Measurements from ENCODE around the gene TLX2. TPM values are rescaled to one million over a fixed set of nuclear protein-coding genes. Genes with fewer than 3 reads are reported as not detected.

Gene TLX2
- total RNA-seq, 1 donor from 2014 or later, result not detected

DNA sequence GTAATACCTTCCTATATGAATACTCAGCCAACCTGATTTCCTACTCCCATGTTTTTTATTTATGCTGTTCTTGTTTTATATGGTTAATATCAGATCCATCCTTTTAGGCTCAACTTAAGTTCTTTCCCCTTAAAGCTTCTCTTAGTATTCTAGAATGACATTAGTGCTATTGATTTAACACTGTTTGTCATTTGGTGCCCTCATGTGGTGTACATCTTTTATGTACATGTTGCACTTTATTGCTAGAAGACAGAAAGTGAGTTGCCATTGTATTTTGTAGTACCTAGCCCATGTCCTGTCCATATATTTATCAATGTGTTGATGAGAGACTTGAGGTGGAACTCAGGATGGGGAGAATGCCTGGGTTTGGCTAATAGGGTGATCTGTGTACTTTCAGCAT lies 18.0 kb downstream of the TLX2 start:
- DNase-seq, result peak; percentile 57

- DNase-seq, result no peak
Measured at GRCh38 chr2:74533464-74533863, 19.2 kb downstream of the TLX2 start.

- no peak for DNase-seq
Measured at GRCh38 chr2:74534411-74534810, 20.2 kb downstream of the TLX2 start.

- DNase-seq, result no peak
Measured at GRCh38 chr2:74535440-74535965, 21.3 kb downstream of the TLX2 start.

DNA sequence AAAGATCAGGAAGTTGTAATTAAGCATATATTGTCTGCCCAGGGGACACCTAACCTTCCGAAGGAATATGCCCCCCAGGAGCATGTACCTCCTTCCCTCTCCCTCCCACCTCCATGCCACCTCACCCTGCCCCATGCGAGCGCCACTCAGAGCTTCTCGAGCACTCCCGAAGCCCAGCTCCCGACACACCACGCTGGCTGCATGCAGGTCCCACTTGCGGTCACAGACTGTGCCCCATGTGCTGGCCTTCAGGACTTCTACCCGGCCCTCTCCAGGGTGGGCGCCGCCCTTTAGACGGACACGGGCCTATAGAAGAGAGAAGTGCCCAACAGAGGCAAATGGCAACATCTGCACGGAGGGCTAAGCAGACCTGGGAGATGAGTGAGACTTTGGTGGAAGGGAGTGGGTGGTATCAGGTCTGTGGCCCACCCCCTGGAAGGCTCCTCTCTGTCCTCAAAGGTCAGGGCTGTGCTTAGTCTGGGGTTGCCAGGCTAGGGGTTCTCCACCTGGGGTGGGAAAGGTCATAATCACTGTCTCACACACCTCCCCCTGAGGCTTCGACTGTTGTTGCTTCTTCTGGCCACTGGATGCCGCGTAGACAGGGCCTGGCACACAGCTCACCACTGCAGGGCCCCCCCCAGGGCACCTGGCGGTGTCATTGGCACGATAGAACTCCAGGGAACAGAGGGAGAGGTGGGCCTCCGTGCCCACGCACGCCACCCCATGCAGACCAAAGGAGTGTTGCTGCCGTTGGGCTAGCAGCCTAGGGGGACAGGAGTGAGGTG lies 22.1 kb downstream of the TLX2 start:
- DNase-seq, result no peak

GRCh38 chr2:74537140-74537539 lies 22.9 kb downstream of the TLX2 start:
- no peak for DNase-seq

DNA sequence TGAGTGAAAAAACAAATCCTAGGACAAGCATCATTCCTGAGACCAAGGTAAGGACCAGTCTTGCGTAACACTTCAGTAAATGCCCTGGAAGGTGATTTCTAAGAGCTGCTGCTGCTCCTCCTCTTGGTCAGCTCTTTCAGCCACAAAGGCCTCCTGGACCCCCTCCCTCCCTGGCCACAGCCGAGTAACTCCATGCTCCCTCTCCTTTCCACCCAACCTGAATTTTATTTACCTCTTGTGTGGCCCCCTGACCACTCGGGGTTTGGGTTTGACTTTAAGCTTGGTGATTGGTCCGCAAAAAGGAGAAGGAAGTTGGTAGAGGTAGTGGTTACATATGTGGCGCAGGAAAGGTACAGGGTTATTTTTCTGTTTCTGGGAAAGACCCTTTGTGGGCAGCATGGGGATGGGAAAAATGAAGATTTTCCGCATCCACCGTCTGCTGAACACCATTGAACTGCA lies 24.7 kb downstream of the TLX2 start:
- no peak for DNase-seq

GRCh38 chr2:74540291-74540690 lies 26.0 kb downstream of the TLX2 start:
- DNase-seq, result no peak

DNA sequence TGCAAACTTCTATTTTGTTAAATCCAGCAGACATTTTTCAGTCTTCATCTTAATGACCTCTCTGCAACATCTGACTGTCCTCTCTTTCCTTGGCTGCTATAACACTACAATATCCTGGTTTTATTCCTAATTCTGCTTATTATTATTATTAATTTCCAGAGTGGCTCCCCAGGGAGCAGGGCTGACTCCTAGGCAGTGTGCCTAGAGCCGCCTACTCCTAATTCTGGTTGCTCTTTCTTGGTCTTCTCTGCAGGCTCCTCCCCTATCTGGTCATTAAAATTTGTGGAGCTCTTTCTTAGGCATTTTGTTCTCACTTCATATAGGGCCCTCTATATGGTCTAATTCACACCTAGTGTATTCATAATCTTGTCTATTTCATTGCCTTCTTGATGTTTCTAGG lies 28.7 kb downstream of the TLX2 start:
- DNase-seq, result no peak

GRCh38 chr2:74544634-74545033 lies 30.4 kb downstream of the TLX2 start:
- DNase-seq, result no peak

DNA sequence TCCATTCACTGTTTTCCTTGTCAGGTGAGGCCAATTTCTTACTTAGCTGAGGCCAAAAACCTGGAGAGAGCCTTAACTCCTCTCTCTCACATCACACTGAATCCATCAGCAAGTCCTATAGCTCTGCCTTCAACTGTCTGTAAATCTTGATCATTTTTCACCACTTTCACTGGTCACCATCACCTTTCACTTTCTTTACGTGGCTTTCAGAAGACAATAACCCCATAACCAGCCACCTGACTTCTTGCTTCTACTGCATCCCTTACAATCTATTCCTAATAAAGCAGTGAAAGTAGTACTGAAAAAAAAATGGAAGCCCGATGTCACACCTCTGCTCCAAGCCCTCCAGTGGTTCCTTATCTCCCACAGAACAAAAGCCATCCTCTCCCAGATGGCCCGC lies 31.8 kb downstream of the TLX2 start:
- DNase-seq, result no peak

- DNase-seq, result no peak
Measured at GRCh38 chr2:74548285-74548899, 34.1 kb downstream of the TLX2 start.

DNA sequence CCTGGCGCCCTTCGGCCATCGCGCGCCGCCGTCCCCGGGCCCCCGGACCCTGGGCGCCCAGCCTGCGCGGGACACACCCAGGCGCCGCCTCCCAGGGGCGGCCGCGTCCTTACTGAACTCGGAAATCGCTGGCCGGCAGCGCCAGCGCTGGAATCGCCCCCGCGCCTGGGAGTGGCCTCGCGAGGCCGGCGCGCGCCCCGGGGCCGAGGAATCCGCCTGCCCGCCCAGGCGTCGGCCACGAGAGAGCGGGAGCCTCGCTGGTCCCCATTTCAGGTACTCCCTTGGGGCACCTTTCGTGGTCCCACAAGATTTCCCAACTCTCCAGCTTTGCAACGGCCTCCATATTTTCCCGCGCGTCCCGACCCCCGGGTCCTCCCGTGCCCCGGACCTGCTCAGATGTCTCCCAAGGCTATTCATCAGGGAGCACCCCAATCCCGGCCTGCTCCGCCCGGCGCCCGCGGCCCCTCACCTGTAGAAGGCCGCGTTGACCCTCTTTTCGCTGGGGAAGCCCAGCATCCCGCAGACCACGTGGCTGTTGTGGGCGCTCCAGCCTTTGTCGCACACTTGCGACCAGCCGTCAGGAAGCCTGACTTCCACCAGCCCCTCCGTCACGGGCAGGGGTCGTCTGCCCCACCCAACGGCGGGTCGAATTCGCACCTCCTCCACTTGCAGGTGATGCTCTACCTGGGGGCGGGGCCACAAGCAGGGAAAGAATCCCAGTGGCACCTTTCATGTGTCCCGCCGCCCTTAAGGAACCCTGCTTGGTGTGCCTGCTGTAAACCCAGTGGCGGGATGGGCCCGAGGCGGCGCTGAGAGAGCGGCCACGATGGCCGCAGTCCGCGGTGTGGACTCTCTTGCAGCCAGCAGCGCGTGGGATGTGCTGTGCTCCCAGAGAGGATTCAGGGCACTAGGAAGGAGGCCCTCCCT lies 34.9 kb downstream of the TLX2 start:
- DNase-seq, result peak; percentile 71

GRCh38 chr2:74550231-74550630 lies 36.0 kb downstream of the TLX2 start:
- no peak for DNase-seq

- DNase-seq, result no peak
Measured at GRCh38 chr2:74551530-74551929, 37.3 kb downstream of the TLX2 start.

DNA sequence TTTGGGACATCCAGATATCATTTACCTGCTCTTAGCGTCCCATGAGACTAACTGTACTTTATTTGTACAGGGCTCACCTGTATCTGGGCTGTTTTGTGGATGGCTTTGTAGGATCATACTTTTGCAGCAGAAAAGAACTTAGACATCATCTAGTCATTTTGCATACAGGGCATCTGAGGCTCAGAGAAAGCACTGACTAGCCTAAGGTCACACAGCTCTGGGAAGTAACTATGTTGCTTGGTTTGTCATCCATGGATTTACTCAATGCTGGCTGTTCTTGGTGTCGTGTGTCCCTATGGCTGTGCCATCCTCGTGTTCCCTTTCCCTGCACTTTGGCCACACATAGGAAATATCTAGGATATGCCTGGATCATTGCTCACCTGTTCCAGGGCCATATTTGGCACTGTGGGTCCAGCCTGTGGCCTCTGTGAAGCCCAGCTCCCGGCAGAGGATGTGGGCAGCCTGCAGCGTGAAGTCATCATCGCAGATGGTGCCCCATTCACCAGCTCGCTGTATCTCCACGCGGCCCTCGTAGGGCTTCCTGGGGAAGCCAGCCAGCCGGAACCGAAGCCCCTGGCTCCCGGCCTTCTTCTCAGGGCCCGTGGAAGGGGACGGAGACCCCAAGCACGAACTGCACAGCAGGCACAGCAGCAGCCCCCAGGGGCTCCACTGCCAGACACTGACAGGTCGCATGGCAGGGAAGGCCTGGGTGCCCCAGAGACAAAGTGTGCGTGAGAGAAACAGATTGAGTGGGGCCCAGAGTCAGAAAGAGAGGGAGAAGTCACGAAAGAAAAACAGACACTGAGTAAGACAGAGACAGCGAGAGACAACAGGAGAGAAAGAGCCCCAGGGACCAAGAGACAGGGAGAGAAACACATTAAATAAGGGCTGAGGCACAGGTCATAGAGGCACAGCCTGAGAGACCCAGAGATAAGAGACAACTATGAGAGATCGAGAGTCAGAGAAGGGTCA lies 38.0 kb downstream of the TLX2 start:
- DNase-seq, result no peak

GRCh38 chr2:74552914-74553811 lies 38.9 kb downstream of the TLX2 start:
- no peak for DNase-seq

GRCh38 chr2:74553892-74554819 lies 39.9 kb downstream of the TLX2 start, which contains the start of the genes DOK1 and LOXL3:
Gene DOK1, plus strand, starts transcription at chr2:74554720. Its CDS starts 35 bp downstream, at chr2:74554755.
Gene LOXL3, minus strand, starts transcription at chr2:74553942. Its CDS starts 1,308 bp downstream, at chr2:74552634.
- peak; percentile 92 for DNase-seq

Data from tongue (tissue), 2 donors.